Smooth muscle cell (in vitro differentiated cells): ENCODE data around the gene XPC. TPM values are rescaled to one million over a fixed set of nuclear protein-coding genes. Genes with fewer than 3 reads are reported as not detected.

ENCODE experiments used
- DNase-seq: peaks from one replicate; lab custom pipeline; 2025; ENCODE audit not compliant: unreplicated experiment; lab: John Stamatoyannopoulos, UW
- H2AFZ ChIP-seq: fragments of 200-600 bp; sonication (generic); 2 replicates; pipeline ENCODE4 v1.6.0; 2016; ENCODE audit warnings: antibody characterized with exemption, low read depth, mild to moderate bottlenecking
- H3F3A ChIP-seq: fragments of 200-600 bp; sonication (generic); 2 replicates; pipeline ENCODE4 v1.6.0; 2017; ENCODE audit warnings: antibody characterized with exemption, low read depth
- H3K27ac ChIP-seq: fragments of 200-600 bp; sonication (generic); 2 replicates; pipeline ENCODE4 v1.5.1; 2016; ENCODE audit warnings: low read depth, mild to moderate bottlenecking
- H3K27me3 ChIP-seq: fragments of 200-600 bp; sonication (generic); 2 replicates; pipeline ENCODE4 v1.6.1; 2016; ENCODE audit warnings: low read depth, mild to moderate bottlenecking
- H3K36me3 ChIP-seq: fragments of 200-600 bp; sonication (generic); 2 replicates; pipeline ENCODE4 v1.5.1; 2016; ENCODE audit warnings: low read depth
- H3K4me1 ChIP-seq: fragments of 200-600 bp; sonication (generic); 2 replicates; pipeline ENCODE4 v1.5.1; 2016; ENCODE audit warnings: low read depth
- H3K4me2 ChIP-seq: fragments of 200-600 bp; sonication (generic); 2 replicates; pipeline ENCODE4 v1.6.0; 2016; ENCODE audit warnings: mild to moderate bottlenecking
- H3K4me3 ChIP-seq: fragments of 200-600 bp; sonication (generic); 2 replicates; pipeline ENCODE4 v1.5.1; 2016; ENCODE audit warnings: mild to moderate bottlenecking
- H3K79me2 ChIP-seq: fragments of 200-600 bp; sonication (generic); 2 replicates; pipeline ENCODE4 v1.6.0; 2016; ENCODE audit warnings: low read depth, mild to moderate bottlenecking
- H3K9ac ChIP-seq: fragments of 200-600 bp; sonication (generic); 2 replicates; pipeline ENCODE4 v1.6.0; 2016; ENCODE audit warnings: low read depth
- H3K9me3 ChIP-seq: fragments of 200-600 bp; sonication (generic); replicated peaks from 2 replicates; pipeline ENCODE4 v1.5.1; 2016; ENCODE audit warnings: low read depth
- H4K20me1 ChIP-seq: fragments of 200-600 bp; sonication (generic); 2 replicates; pipeline ENCODE4 v1.6.0; 2016; ENCODE audit warnings: low read depth
- CTCF ChIP-seq: fragments of 200-600 bp; sonication (generic); IDR thresholded peaks from 2 replicates; pipeline ENCODE4 v1.5.1; 2017; ENCODE audit warnings: borderline replicate concordance, mild to moderate bottlenecking, antibody characterized with exemption; ENCODE audit not compliant: insufficient read depth, poor library complexity, severe bottlenecking
- WGBS: methylation state at CpG from one replicate; pipeline ENCODE4 v1.1.7; 2016; ENCODE audit warnings: low lambda C conversion rate; 5-methylcytosine and 5-hydroxymethylcytosine counted together
- polyA plus RNA-seq: library from polyadenylated mRNA; unstranded; fragments of >200 nt; fragmentation: Nextera tagmentation; extraction: Ambion mirVana; gene quantifications from 2 replicates; pipeline ENCODE4 v1.2.1, GENCODE V29; 2016
- total RNA-seq: library from RNA; depleted of rRNA; stranded (reverse); fragments of >200 nt; gene quantifications from 2 replicates; pipeline ENCODE4 v1.2.3, GENCODE V29; 2014

The XPC gene
- total and polyA plus RNA-seq, 2 experiments from 2014 or later: 20.9 to 23.8 TPM

DNA sequence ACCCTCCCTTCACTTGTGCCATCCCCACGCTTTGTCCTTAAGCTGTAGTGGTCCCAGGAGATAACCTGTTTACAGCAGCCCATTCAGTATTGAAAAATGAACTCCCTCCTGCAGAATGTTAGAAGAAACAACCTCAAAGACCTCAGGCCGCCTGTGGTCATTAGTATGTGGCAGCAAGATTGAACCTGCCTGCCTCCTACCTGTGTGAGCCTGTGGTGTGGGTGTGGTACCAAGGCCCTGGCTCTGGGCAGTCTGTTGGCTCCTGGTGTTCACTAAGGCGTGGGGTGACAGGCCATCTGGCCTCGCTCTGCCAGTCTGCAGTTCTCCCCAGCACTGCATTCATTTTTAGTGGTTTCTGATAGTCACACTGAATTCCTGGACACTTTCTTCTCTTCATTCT is 21.2 kb upstream of the XPC start:
- H3K27ac ChIP-seq: no peak overlapping the region
- H3K4me2 ChIP-seq: no peak overlapping the region
- H3K27me3 ChIP-seq: no peaks in the 10 kb centered on the region
- H2AFZ ChIP-seq: no peak overlapping the region
- H3K79me2 ChIP-seq: no peaks in the 10 kb centered on the region
- TF ChIP-seq CTCF: no peak
- peaks cover 6% of the 10 kb centered on the region for H4K20me1 ChIP-seq
- 67% methylated on average over 4 of the region's 4 CpGs for WGBS
- no peak for DNase-seq
- no peak overlapping the region for H3K9ac ChIP-seq
- H3F3A ChIP-seq: no peaks in the 10 kb centered on the region
- no peaks in the 10 kb centered on the region for H3K4me1 ChIP-seq
- no peaks in the 10 kb centered on the region for H3K9me3 ChIP-seq
- H3K4me3 ChIP-seq: no peak overlapping the region
- H3K36me3 ChIP-seq: no peaks in the 10 kb centered on the region

GRCh38 chr3:14194865-14195264 is 16.5 kb upstream of the XPC start:
- Histone ChIP-seq H3K9ac (no peak overlapping the region), H2AFZ (no peak overlapping the region), H3K9me3 (no peaks in the 10 kb centered on the region), H4K20me1 (peaks cover 36% of the 10 kb centered on the region), H3K79me2 (peaks cover 17% of the 10 kb centered on the region), H3K36me3 (peaks cover 2% of the 10 kb centered on the region), H3K27me3 (no peaks in the 10 kb centered on the region), H3K27ac (no peak overlapping the region), H3K4me3 (no peak overlapping the region), H3K4me1 (no peaks in the 10 kb centered on the region), H3K4me2 (no peak overlapping the region), H3F3A (no peaks in the 10 kb centered on the region)
- 97% methylated on average over 4 of the region's 4 CpGs for WGBS
- DNase-seq: no peak
- no peak for TF ChIP-seq CTCF

DNA sequence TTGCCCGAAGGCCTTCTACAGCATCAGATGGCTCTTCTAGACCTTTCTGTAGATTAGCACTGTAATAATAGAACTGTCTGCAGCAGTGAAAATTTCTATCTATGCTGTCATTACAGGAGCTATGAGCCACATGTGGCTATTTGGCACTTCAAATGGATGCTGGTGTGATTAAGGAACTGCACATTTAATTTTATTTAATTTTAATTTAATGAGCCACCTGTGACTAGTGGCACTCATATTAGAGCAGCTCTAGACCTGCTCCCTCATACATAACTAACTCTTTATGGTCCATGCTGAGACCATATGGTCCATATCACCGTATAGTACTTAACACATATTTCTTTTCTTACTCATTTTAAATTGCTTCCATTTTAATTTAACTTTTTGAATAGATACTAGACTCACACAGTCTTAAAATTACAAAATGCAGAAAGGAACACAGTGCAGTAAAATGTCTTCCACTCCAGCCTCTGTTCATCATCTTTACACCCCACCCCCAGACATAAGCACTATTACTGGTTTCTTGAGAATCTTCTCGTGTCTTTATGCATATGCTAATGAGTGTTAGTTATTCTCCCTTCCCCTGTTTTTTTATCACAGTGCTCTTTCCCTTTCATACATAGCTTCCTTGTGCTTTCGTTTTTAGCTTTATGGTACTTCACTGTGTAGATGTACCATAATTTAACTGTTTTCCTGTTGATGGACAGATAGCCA is 9.8 kb upstream of the XPC start:
- H3K27me3 ChIP-seq: no peaks in the 10 kb centered on the region

More for the DNA sequence above, 9.8 kb upstream of the XPC start:
- H3K4me1 ChIP-seq: no peaks in the 10 kb centered on the region
- no peak for DNase-seq
- H3F3A ChIP-seq: no peaks in the 10 kb centered on the region
- H3K27ac ChIP-seq: no peak overlapping the region
- peaks cover 33% of the 10 kb centered on the region for H3K79me2 ChIP-seq
- 77% methylated on average over 4 of the region's 4 CpGs for WGBS
- no peak overlapping the region for H3K9ac ChIP-seq
- no peak for TF ChIP-seq CTCF
- H2AFZ ChIP-seq: no peak overlapping the region
- H3K9me3 ChIP-seq: no peaks in the 10 kb centered on the region
- no peak overlapping the region for H3K4me2 ChIP-seq
- H3K36me3 ChIP-seq: peaks cover 15% of the 10 kb centered on the region
- peaks cover 27% of the 10 kb centered on the region for H4K20me1 ChIP-seq
- no peak overlapping the region for H3K4me3 ChIP-seq
